ENCODE results near the gene ANKRD33B. TPM values are rescaled to one million over a fixed set of nuclear protein-coding genes. Genes with fewer than 3 reads are reported as not detected.

The ANKRD33B gene
- total and polyA plus RNA-seq, 2 of the 13 experiments (the other 11 are each of a cell fraction or from before 2014, with no cell fraction given) = 0.02 TPM; not detected in 1

DNA sequence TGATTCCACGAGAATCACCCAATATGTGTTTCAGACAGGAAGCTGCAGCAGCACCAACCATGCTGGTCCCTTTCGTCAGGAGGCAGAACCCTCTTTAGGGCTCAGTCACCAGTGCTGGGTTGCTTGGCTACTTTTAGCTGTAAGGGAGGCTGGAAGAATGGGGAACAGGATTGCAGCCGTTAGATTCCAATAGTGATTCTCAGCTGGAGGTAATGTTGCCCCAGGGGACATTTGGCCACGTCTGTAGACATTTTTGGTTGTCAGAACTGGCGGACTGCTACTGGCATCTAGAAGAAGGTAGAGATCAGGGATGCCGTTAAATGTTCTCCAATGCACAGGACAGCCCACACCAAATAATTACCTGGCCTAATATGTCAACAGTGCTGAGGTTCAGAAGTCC lies 81.8 kb downstream of the ANKRD33B start:
- no peak overlapping the region for H3K27ac ChIP-seq (ENCODE audit: extremely low read length, insufficient read depth, low read length)
- no peak for TF ChIP-seq ZNF282 (IDR thresholded peaks at IDR 0.05; ENCODE audit: partially characterized antibody)
- no peak for TF ChIP-seq SMYD3 (CRISPR knock-in tag; IDR thresholded peaks at IDR 0.05)
- TF ChIP-seq TAF1 (CRISPR knock-in tag; IDR thresholded peaks at IDR 0.05) = no peak
- TF ChIP-seq ZNF674 (CRISPR knock-in tag; IDR thresholded peaks at IDR 0.05; ENCODE audit: low read depth) = no peak
- TF ChIP-seq MYNN (CRISPR knock-in tag; IDR thresholded peaks at IDR 0.05; ENCODE audit: low read depth) = no peak
- no peak for TF ChIP-seq ZNF652 (CRISPR knock-in tag; IDR thresholded peaks at IDR 0.05; ENCODE audit: borderline replicate concordance, low read depth)
- no peak for TF ChIP-seq SMC3 (IDR thresholded peaks at IDR 0.05; ENCODE audit: low read length)
- no peak for TF ChIP-seq ZNF530 (CRISPR knock-in tag; IDR thresholded peaks at IDR 0.05; ENCODE audit: low read depth)
- TF ChIP-seq ZBTB42 (CRISPR knock-in tag; IDR thresholded peaks at IDR 0.05) = no peak
- TF ChIP-seq RORA (CRISPR knock-in tag; IDR thresholded peaks at IDR 0.05) = no peak
- TF ChIP-seq, protein P1, sequence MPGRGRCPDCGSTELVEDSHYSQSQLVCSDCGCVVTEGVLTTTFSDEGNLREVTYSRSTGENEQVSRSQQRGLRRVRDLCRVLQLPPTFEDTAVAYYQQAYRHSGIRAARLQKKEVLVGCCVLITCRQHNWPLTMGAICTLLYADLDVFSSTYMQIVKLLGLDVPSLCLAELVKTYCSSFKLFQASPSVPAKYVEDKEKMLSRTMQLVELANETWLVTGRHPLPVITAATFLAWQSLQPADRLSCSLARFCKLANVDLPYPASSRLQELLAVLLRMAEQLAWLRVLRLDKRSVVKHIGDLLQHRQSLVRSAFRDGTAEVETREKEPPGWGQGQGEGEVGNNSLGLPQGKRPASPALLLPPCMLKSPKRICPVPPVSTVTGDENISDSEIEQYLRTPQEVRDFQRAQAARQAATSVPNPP (CRISPR knock-in tag; IDR thresholded peaks at IDR 0.05) = no peak
- no peak for TF ChIP-seq TEAD2 (CRISPR knock-in tag; IDR thresholded peaks at IDR 0.05)
- no peak overlapping the region for H3K4me3 ChIP-seq (replicated peaks in 1 of 3; ENCODE audit: insufficient read depth in 1 of 3, low read depth in 2 of 3, low read length in 3 of 3)
- no peaks in the 10 kb centered on the region for H3K79me2 ChIP-seq (ENCODE audit: insufficient read depth, low read length)
- no peaks in the 10 kb centered on the region for H3K4me1 ChIP-seq (ENCODE audit: insufficient read depth, low read length)
- POLR2A ChIA-PET = no interaction called here
- no peak for FAIRE-seq
- WGBS (ENCODE audit: low lambda C conversion rate) = 0% methylated on average over 3 of the region's 6 CpGs
- no peak overlapping the region for H2AFZ ChIP-seq (ENCODE audit: low read length)
- in situ Hi-C loops (cut with HindIII; ENCODE audit: extremely low pct_ligation_motif_present, low pct_unique_long_range_greater_than_20kb) = no loop called here
- no peaks in the 10 kb centered on the region for H3K9me3 ChIP-seq (ENCODE audit: low read length)
- H3K4me2 ChIP-seq (ENCODE audit: low read depth, low read length) = no peak overlapping the region
- no peaks in the 10 kb centered on the region for H4K20me1 ChIP-seq (ENCODE audit: insufficient read depth, low read length)
- intact Hi-C loops (cut with micrococcal nuclease; ENCODE audit: unreplicated experiment) = no loop called here
- H3K9ac ChIP-seq (ENCODE audit: insufficient read depth, low read depth, low read length) = no peak overlapping the region
- no peaks in the 10 kb centered on the region for H3K36me3 ChIP-seq (replicated peaks in 1 of 2; ENCODE audit: control insufficient read depth in 1 of 2, insufficient read depth in 2 of 2, low read length in 2 of 2)
- no peak for DNase-seq (ENCODE audit: low spot score)
- CTCF ChIA-PET (ENCODE audit: low intra/inter-chr PET ratio, low total read pairs) = no interaction called here
- no peak for ATAC-seq
- BruUV-seq (replicated peaks) = no TSS peak
- H3K27me3 ChIP-seq (ENCODE audit: control insufficient read depth in 1 of 2, insufficient read depth in 2 of 2, low read length in 2 of 2) = peaks cover 0 to 13% of the 10 kb centered on the region in 2 experiments; a peak in 2 of 5 replicates
